Adrenal gland (tissue), 5 donors: ENCODE measurements around the gene CATSPER4.

Experiments
- POLR2A ChIP-seq, 2 donors: fragments of 450-650 bp; IDR thresholded peaks; one replicate each; pipeline ENCODE4 v1.6.1; 2017; ENCODE audit warnings: antibody characterized with exemption in 2 of 2, mild to moderate bottlenecking in 2 of 2, moderate library complexity in 1 of 2
- TF ChIP-seq, protein P1 (sequence below), 6 experiments: fragments of 450-650 bp in 4 of 6; fragments of 200-600 bp in 2 of 6; sonication (generic) in 1 of 6; IDR thresholded peaks; 1 replicate in 5 of 6; 2 replicates in 1 of 6; pipeline versions ENCODE4 v1.5.1 to v1.8.0; 2016 to 2021; ENCODE audit warnings: antibody characterized with exemption in 6 of 6, mild to moderate bottlenecking in 2 of 6, moderate library complexity in 1 of 6
- donor health status: DM: no; HTN: no; CAD: no.

DNA sequence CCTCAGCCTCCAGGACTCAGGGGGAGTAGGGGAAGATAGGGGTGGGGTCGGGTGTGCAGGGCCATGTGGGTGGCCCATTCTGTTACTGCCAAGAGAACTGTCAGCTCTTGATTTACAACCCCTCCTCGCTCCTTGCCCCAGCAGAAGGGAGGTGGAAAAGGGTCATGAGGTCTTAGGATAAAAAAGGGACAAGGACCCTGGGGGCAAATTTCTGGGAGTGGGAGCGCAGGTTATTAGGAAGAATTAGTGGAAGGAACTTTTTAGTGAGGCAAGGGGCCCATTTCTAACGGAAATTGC, 30.7 kb upstream of the CATSPER4 start:
- TF ChIP-seq, protein P1, sequence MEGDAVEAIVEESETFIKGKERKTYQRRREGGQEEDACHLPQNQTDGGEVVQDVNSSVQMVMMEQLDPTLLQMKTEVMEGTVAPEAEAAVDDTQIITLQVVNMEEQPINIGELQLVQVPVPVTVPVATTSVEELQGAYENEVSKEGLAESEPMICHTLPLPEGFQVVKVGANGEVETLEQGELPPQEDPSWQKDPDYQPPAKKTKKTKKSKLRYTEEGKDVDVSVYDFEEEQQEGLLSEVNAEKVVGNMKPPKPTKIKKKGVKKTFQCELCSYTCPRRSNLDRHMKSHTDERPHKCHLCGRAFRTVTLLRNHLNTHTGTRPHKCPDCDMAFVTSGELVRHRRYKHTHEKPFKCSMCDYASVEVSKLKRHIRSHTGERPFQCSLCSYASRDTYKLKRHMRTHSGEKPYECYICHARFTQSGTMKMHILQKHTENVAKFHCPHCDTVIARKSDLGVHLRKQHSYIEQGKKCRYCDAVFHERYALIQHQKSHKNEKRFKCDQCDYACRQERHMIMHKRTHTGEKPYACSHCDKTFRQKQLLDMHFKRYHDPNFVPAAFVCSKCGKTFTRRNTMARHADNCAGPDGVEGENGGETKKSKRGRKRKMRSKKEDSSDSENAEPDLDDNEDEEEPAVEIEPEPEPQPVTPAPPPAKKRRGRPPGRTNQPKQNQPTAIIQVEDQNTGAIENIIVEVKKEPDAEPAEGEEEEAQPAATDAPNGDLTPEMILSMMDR (IDR thresholded peaks at IDR 0.05) = no peak
- TF ChIP-seq POLR2A (IDR thresholded peaks at IDR 0.05) = no peak
